RPMI7951 (cell line): Measurements from ENCODE around the gene AKR1C8. TPM values are rescaled to one million over a fixed set of nuclear protein-coding genes. Genes with fewer than 3 reads are reported as not detected.
"Not testable (repeated sequence)": the region's sequence is repeated elsewhere in the genome, so short reads cannot be mapped to it uniquely, and the experiment has no call there.

Source experiments
- DNase-seq: peaks from one replicate; pipeline ENCODE4 v3.0.0-alpha.2; 2012; ENCODE audit warnings: low read depth
- total RNA-seq: library from RNA; depleted of rRNA; stranded (reverse); fragments of >200 nt; shearing (Covaris generic); gene quantifications from 2 replicates; pipeline ENCODE4 v1.2.3, GENCODE V29; 2014; rRNA removed

Gene AKR1C8
- total RNA-seq = not detected in 2 replicates

DNA sequence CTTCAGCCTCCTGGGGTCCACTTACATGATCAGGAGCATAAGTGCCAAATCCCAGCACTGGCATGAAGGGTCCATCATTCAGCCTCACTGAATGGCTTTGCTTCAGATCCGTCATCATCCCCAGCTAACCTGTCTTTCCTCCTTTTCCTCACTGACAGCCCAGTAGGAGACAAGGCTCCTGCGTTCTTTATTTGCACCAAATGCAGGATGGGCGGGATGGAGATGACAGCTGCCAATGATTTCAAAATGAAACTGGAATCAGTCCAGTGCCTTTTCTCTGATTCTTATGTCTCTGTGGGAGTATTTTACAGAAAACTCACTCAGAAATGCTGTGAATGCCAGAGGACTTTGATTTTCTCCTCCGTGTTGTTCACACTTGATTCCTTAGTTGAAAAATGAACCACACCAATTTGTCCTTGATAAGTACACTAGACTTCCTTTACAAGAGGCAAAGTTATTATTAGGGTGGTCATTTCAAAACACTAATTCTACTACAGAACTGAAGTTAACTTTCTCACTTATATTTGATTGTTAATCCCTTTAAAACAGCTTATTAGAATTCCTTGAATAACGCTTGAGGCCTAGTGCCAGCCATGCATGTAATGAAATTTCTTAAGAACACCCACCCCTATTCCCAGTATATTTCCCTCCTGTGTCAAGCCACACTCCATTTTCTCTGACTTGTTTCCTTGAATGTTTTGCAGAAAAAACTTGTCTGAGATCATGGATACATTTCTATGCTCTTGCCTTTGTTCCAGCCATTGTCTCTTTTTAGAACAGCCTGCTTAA lies at the start of gene AKR1C8:
TSS of gene AKR1C8 (minus strand) at position 164 of the 789 bp plus-strand sequence. CDS start at position 118, 46 bp downstream.
- no peak for DNase-seq

DNA sequence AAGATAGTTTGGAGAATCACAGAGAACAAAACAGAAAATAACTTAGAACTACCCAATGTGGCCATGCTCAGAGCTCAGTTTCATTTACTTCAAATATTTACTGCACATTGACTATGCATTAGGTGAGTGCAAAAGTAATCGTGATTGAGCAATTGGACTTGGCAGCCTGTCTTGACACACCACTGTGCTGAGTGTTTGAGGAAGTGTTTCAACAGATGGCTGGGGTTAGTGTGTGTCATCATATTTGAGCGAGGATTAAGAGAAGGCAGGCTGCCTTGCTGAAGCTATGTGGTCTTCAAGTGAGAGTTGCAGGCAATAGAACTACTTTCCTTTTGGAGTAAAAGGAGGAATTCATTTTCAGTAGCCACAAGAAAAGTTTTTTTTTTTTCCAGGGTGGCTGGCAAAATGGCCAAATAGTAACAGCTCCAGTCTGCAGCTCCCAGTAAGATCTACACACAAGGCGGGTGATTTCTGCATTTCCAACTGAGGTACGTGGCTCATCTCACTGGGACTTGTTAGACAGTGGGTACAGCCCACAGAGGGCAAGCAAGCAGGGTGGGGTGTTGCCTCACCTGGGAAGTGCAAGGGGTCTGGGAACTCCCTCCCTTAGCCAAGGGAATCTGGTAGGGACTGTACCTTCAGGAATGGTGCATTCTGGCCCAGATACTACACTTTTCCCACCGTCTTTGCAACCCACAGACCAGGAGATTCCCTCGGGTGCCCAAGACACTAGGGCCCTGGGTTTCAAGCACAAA lies 49.3 kb upstream of the AKR1C8 start:
- DNase-seq = peak; percentile 72

DNA sequence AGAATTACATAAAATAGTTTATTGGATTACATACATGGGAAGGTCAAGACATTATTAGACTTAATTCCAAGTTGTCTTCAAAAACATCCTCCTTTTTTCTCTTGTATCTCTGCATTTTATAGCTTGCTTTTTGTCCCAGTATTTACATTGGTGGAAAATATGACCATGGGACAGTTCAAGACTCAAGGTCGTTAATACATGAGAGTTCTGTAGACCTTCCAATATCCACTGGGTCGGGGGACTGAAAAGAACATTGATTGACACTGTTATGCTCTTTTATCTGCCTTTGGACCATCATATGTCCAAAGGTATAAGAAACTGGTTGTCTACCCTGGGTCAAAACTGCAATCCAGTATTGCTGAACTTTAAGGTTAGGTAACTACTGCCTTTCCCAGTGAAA lies 48.4 kb upstream of the AKR1C8 start:
- no peak for DNase-seq

DNA sequence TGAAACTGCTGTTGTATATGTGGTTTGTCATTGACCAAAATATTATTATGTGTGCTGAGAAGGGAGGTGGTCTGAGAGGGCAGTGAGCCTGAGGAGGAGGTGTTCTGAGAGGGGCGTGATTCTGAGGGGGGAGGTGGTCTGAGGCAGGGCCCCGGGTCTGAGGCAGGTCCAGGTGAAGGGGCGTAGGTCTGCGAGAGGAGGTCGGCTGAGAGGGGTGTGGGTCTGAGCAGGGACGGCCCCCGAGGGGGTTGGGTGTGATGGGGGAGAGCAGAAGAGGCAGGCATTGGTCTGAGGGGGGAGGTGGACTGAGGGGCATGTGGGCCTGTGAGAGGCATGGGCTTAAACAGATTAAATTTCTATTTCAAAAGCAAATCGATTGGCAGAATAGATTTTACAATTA lies 44.1 kb upstream of the AKR1C8 start:
- no peak for DNase-seq

DNA sequence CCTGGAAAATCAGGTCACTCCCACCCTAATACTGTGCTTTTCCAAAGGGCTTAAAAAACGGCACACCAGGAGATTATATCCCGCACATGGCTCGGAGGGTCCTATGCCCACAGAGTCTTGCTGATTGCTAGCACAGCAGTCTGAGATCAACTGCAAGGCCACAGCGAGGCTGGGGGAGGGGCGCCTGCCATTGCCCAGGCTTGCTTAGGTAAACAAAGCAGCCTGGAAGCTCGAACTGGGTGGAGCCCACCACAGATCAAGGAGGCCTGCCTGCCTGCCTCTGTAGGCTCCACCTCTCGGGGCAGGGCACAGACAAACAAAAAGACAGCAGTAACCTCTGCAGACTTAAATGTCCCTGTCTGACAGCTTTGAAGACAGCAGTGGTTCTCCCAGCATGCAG lies 38.0 kb upstream of the AKR1C8 start:
- not testable (repeated sequence) for DNase-seq

DNA sequence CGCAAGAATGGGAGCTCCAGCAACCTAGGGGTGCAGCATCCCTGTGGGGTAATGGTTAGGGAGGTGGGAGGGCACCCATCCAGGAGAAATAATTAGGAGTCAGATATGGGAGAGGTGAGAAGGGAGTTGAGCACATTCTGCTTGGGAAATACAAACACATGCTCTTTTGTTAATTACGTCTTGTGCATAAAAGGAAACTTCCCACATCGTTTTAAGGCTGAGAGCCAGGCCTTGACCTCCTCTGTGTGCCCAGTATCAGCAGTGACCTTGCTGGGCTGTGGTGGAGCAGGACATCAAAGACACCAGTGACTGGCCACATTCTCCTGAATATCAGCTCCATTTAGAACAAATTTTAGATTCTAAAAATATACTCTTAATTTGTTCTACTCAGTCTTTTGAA lies 34.3 kb upstream of the AKR1C8 start:
- DNase-seq = no peak

DNA sequence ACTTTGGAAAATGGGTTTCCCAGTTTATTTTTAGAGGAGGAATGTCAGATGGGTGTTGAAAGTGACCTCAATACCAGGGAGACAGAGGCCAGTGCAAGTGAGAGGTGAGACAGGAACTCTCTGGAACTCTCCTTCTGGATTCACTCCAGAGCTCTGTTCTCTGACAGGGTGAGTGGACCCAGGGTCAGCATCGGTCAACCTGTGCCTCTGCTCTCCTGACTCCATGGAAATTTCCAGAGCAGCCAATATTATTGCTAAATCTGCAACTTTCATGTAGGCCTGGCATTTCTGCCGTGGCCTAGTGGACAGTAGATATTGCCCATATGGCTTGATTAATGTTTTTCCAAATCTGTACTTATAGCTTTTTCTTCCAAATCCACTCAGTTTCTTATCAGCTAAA lies 31.9 kb upstream of the AKR1C8 start:
- DNase-seq = no peak

DNA sequence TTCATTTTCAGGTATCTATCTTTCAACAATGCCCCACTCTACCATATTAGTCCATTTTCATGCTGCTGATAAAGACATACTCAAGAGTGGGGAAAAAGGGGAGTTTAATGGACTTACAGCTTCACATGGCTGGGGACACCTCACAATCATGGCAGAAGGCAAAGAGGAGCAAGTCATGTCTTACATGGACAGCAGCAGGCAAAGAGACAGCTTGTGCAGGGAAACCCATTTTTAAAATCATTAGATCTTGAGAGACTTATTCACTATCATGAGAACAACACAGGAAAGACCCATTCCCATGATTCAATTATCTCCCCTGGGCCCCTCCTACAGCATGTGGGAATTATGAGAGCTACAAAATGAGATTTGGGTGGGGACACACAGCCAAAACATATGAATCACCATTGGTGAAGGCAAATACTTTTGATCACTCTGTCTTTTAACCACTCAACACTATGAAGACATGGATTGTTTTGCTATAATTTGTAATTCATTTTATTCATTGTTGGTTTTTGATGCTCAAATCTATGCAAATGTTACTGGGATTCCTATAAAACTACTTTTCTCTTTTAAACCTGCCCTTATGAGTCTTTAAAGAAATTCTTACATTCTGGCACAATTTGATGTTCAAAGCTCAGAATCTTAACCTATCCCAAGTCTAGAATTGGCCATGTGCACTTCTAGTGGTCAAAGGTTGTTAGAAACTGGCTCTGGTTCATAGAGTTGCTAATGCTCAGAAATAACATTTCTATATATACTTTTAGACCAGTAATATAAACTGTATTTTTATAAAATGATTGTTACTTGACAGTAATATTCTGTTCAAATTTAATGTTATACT lies 27.0 kb upstream of the AKR1C8 start:
- DNase-seq = no peak

DNA sequence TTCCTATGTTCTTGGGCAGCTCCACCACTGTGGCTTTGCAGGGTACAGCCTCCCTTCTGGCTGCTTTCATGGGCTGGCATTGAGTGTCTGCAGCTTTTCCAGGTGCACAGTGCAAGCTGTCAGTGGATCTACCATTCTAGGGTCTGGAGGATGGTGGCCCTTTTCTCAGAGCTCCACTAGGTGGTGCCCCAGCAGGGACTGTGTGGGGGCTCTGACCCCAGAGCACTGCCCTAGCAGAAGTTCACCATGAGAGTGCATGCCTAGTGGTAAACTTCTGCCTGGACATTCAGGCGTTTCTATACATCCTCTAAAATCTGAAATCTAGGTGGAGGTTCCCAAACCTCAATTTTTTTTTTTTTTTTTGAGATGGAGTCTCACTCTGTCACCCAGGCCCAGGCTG lies 25.3 kb upstream of the AKR1C8 start:
- DNase-seq = peak; percentile 14

DNA sequence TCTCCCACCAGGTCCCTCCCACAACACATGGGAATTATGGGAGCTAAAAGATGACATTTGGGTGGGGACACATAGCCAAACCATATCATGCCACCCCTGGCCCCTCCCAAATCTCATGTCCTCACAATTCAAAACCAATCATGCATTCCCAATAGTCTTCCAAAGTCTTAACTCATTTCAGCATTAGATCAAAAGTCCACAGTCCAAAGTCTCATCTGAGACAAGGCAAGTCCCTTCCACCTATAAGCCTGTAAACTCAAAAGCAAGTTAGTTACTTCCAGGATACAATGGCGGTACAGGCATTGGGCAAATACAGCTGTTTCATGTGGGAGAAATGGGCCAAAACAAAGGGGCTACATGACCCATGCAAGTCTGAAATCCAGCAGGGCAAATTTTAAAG lies 24.8 kb upstream of the AKR1C8 start:
- DNase-seq = not testable (repeated sequence)

DNA sequence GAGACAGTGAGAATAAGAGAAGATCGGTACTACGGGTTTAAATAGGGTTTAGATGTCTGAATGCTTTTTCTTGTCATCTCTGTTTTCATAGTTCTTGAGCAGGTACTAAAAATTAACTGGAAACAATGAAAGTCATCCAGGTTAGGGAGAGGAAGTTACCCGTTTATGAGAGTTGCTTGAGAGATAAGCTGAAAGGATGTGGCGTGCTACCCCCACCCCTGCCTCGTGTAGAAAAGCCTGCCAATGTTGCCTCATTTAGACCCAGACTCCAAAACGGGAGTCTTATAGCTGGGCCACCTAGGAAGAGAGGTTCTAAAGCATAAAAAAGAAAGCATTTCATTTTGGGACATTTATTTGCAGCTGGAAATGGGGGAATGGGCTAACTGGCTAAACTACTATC lies 21.8 kb upstream of the AKR1C8 start:
- DNase-seq = no peak

DNA sequence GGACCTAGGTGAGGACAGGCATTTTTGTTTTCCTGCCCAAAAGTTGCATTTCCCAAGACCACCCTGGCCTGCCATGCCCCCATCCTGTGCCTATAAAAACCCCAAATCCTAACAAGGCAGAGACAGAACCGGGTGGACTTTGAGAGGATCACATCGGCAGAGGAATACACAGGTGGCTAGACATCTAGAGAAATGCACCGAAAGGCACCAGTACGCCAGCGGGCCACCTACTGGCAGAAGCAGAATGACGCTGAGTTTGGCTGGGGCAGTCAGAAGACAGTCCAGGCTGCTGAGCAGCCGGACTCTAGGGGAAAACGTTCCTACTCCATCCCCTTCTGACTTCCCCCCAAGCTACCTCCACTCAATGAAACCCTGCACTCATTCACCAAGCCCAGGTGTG lies 14.4 kb upstream of the AKR1C8 start:
- peak; percentile 47 for DNase-seq

DNA sequence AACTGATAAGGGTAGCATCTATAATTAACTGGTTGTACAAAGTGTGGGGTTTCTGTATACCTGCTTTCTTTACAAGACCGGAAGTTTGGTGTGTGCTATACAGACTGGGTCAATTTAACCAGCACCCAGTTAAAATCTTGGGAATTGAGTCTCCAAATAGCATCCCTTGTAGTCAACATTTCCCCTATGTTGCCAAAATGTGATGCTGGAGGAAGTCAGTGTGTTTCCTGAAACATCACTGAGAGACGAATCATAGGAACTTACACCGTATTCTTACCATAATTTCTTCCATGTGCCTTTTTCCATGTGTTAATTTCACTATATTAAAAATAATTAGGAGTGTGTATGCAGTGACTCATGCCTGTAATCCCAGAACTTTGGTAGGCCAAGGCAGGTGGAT lies 13.4 kb upstream of the AKR1C8 start:
- DNase-seq = peak; percentile 21

DNA sequence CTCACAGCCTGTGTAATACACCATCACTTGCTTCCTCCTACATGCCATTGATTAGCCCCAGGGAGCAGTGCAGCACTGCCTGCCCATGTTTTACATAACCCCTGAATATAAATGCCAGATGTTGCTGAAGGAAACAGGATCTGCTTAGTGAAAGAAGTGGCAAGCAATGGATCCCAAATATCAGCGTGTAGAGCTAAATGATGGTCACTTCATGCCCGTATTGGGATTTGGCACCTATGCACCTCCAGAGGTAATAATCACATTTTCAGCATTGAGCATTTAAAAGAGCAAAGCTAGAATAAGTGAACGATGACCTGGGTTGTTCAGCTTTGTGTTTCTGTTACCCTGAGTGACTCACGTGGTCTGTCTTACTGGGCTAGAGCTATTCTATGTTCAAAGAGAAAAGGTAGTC lies 11.8 kb upstream of the AKR1C8 start, which contains the start of gene AKR1C4:
TSS of gene AKR1C4 (plus strand) at position 136 of the 412 bp plus-strand sequence. CDS start at position 167, 31 bp downstream.
- DNase-seq = peak; percentile 40

DNA sequence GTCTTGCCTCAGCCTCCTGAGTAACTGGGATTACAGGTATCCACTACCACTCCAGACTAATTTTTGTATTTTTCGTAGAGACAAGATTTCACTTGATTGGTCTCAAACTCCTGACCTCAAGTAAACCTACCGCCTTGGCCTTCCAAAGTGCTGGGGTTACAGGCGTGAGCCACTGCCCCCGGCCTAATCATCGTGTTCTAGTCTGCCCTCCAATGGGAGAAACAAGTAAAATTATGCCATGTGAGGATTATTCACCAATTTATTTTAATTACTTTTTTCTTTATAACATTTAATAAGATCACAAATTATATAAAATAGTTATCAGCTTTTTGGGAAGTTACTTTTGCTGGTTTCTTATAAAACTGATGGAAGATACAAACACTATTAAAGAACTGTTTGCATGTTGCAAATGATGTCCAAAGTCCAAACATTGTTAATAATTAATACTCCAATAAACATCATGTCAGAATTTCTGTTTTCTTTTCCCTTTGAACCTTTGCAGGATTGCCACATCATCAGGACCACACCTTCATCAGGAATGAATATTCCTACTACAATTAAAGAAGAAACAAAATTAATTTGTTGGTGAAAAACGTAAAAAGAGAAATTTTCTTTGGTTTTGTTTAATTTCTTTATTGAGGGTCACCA lies 10.9 kb upstream of the AKR1C8 start:
- no peak for DNase-seq

DNA sequence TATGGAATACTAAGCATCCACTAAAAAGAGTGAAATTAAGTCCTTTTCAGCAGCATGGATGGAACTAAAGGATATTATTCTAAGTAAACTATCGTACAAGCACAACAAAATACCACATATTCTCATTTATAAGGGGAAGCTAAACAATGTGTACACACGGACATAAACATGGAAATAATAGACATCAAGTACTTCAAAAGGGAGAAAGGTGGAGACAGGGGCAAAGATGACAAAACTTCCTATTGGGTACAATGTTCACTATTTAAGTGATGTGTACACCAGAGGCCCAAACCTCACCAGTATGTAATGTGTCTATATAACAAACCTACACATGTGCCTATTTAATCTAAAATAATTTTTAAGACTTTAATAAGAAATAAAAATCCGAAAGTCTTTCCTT lies 9.5 kb upstream of the AKR1C8 start:
- DNase-seq = no peak

DNA sequence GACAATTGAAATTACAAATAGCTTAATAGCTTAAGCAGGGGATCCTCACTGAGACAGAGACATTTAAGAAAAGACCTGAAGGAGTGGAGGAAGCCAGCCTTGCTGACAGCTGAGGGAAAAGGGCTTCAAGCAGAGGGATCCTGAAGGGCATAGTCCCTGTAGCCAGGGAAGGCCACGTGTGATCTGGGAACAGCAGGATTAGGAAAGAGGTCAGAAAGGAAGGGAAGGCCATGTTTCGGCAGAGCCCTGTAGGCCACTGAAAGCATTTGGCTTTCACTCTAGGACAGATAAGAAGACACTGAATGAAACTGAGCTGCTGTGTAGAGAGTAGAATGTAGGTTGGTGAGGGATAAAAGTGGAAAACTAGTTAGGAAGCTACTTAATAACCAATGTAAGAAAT lies 3.4 kb upstream of the AKR1C8 start:
- DNase-seq = no peak

DNA sequence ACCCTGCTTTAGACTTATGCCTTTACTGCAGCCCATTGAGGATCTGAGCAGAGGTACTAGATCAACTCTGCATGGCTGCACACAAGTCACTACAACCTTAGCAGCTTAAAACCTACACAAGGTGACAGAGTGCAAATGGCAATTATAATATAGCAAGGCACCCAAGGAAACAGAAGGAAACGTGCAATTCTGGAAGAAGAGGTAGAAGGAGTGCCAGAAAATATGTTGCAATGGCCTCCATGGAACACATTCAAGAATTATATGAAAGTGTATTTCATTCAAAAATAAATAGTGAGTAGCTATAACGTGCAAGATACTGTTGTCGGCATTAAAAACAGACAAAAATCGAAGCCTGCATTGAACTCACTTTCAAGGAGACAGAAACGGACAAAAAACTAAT lies 2.9 kb upstream of the AKR1C8 start:
- no peak for DNase-seq

DNA sequence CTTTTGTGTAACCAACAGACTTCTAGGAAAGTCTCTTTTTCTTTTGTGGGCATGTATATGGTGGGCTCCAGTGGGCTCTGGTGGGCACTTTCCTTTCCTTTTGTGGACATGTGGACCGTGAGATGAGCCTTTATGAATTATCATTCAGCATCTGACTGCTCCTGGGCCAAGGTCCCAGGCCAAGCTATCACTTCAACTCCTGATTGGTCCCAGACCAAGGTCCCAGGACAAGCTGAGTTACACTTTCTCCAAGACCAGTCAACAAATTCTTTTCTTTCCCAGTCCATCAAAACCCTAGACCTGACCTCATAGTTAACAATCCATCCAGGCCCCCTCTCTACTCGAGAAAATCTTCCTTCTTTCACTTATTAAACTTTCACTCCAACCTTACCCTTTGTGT lies 1.0 kb downstream of the AKR1C8 start:
- DNase-seq = no peak

DNA sequence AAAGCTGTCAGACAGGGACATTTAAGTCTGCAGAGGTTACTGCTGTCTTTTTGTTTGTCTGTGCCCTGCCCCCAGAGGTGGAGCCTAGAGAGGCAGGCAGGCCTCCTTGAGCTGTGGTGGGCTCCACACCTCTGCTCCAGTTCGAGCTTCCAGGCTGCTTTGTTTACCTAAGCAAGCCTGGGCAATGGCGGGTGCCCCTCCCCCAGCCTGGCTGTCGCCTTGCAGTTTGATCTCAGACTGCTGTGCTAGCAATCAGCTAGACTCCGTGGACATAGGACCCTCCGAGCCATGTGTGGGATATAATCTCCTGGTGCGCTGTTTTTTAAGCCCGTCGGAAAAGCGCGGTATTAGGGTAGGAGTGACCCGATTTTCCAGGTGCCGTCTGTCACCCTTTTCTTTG lies 4.4 kb downstream of the AKR1C8 start:
- DNase-seq = not testable (repeated sequence)

DNA sequence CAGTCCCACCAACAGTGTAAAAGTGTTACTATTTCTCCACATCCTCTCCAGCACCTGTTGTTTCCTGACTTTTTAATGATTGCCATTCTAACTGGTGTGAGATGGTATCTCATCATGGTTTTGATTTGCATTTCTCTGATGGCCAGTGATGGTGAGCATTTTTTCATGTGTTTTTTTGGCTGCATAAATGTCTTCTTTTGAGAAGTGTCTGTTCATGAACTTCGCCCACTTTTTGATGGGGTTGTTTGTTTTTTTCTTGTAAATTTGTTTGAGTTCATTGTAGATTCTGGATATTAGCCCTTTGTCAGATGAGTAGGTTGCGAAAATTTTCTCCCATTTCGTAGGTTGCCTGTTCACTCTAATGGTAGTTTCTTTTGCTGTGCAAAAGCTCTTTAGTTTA lies 9.4 kb downstream of the AKR1C8 start:
- DNase-seq = not testable (repeated sequence)
